Measurements from ENCODE around the gene CENPW.

Gene CENPW

GRCh38 chr6:126313941-126314340 is 26.0 kb upstream of the CENPW start:
- ChIA-PET POLR2A (no interaction called here), CTCF (no interaction called here)
- Histone ChIP-seq H3K4me3 (ENCODE audit: low read depth, low read length) (no peak overlapping the region), H3K27ac (ENCODE audit: extremely low read depth, low read depth, low read length) (no peak overlapping the region), H3K4me1 (ENCODE audit: control insufficient read depth, insufficient read depth, low read length) (no peaks in the 10 kb centered on the region), H3K36me3 (ENCODE audit: control insufficient read depth in 2 of 2, insufficient read depth in 1 of 2, low read length in 2 of 2) (no peaks in the 10 kb centered on the region), H3K9me3 (ENCODE audit: control insufficient read depth, insufficient read depth, low read depth, low read length) (no peaks in the 10 kb centered on the region)
- no peak for TF ChIP-seq ZEB2 (tag by site-specific recombination; IDR thresholded peaks at IDR 0.05)
- no peak for TF ChIP-seq TRIM28 (IDR thresholded peaks at IDR 0.05; ENCODE audit: borderline replicate concordance, low read length)
- TF ChIP-seq ZNF624 (tag by site-specific recombination; IDR thresholded peaks at IDR 0.05), result no peak
- no peak for TF ChIP-seq HOXA7 (CRISPR knock-in tag; IDR thresholded peaks at IDR 0.05; ENCODE audit: borderline replicate concordance)
- TF ChIP-seq ZNF24 (tag by site-specific recombination; IDR thresholded peaks at IDR 0.05), result no peak
- TF ChIP-seq ZNF596 (tag by site-specific recombination; IDR thresholded peaks at IDR 0.05), result no peak
- no peak for TF ChIP-seq SCRT2 (tag by site-specific recombination; IDR thresholded peaks at IDR 0.05)
- no peak for TF ChIP-seq GLIS2 (tag by site-specific recombination; IDR thresholded peaks at IDR 0.05)
- TF ChIP-seq ZNF350 (tag by site-specific recombination; IDR thresholded peaks at IDR 0.05), result no peak
- no peak for TF ChIP-seq ZNF175 (tag by site-specific recombination; IDR thresholded peaks at IDR 0.05)
- TF ChIP-seq GLI2 (tag by site-specific recombination; IDR thresholded peaks at IDR 0.05; ENCODE audit: borderline replicate concordance, low read depth), result no peak
- no peak for TF ChIP-seq GLIS1 (tag by site-specific recombination; IDR thresholded peaks at IDR 0.05)
- TF ChIP-seq KLF9 (tag by site-specific recombination; IDR thresholded peaks at IDR 0.05; ENCODE audit: low read depth), result no peak
- TF ChIP-seq PRDM10 (tag by site-specific recombination; IDR thresholded peaks at IDR 0.05), result no peak
- TF ChIP-seq GFI1B (tag by site-specific recombination; IDR thresholded peaks at IDR 0.05), result no peak
- TF ChIP-seq INSM2 (tag by site-specific recombination; IDR thresholded peaks at IDR 0.05), result no peak
- TF ChIP-seq ZNF426 (tag by site-specific recombination; IDR thresholded peaks at IDR 0.05), result no peak
- no peak for TF ChIP-seq ZNF747 (tag by site-specific recombination; IDR thresholded peaks at IDR 0.05)

GRCh38 chr6:126318797-126319196 is 21.1 kb upstream of the CENPW start:
- Histone ChIP-seq H3K36me3 (ENCODE audit: control insufficient read depth in 2 of 2, insufficient read depth in 1 of 2, low read length in 2 of 2) (no peaks in the 10 kb centered on the region), H3K27ac (ENCODE audit: extremely low read depth, low read depth, low read length) (no peak overlapping the region), H3K4me1 (ENCODE audit: control insufficient read depth, insufficient read depth, low read length) (no peaks in the 10 kb centered on the region), H3K4me3 (ENCODE audit: low read depth, low read length) (no peak overlapping the region), H3K9me3 (ENCODE audit: control insufficient read depth, insufficient read depth, low read depth, low read length) (no peaks in the 10 kb centered on the region)
- ChIA-PET CTCF (interaction anchor here (0.7 kb wide), 1 partner anchor 141 kb away, joined by 4 read pairs; no protein-coding TSS in a partner anchor), POLR2A (no interaction called here)
- no peak for TF ChIP-seq ZNF416 (tag by site-specific recombination; IDR thresholded peaks at IDR 0.05)

- H3K36me3 ChIP-seq (ENCODE audit: control insufficient read depth in 2 of 2, insufficient read depth in 1 of 2, low read length in 2 of 2), result no peaks in the 10 kb centered on the region
- ChIA-PET CTCF (no interaction called here), POLR2A (no interaction called here)
- H3K27ac ChIP-seq (ENCODE audit: extremely low read depth, low read depth, low read length), result no peak overlapping the region
- no peaks in the 10 kb centered on the region for H3K4me1 ChIP-seq (ENCODE audit: control insufficient read depth, insufficient read depth, low read length)
- H3K9me3 ChIP-seq (ENCODE audit: control insufficient read depth, insufficient read depth, low read depth, low read length), result no peaks in the 10 kb centered on the region
- no peak overlapping the region for H3K4me3 ChIP-seq (ENCODE audit: low read depth, low read length)
- TF ChIP-seq ZNF132 (tag by site-specific recombination; IDR thresholded peaks at IDR 0.05; ENCODE audit: borderline replicate concordance), result no peak
- TF ChIP-seq ZNF768 (tag by site-specific recombination; IDR thresholded peaks at IDR 0.05), result no peak
- TF ChIP-seq ZNF202 (tag by site-specific recombination; IDR thresholded peaks at IDR 0.05; ENCODE audit: borderline replicate concordance), result no peak
- no peak for TF ChIP-seq ZNF747 (tag by site-specific recombination; IDR thresholded peaks at IDR 0.05)
- no peak for TF ChIP-seq ZNF596 (tag by site-specific recombination; IDR thresholded peaks at IDR 0.05)
- no peak for TF ChIP-seq ZNF610 (tag by site-specific recombination; IDR thresholded peaks at IDR 0.05; ENCODE audit: borderline replicate concordance)
- no peak for TF ChIP-seq REST (tag by site-specific recombination; IDR thresholded peaks at IDR 0.05)
These were observed 6.2 kb upstream of the CENPW start for GRCh38 chr6:126333729-126334128.
